NCI-H146 treated with DMSO at 0.1 percent for 48 hours (cell line): ENCODE results near the gene CEP85L.

Source experiments
- DNase-seq: peaks from one replicate; lab custom pipeline; 2025; ENCODE audit not compliant: unreplicated experiment; lab: John Stamatoyannopoulos, UW

The CEP85L gene

GRCh38 chr6:118504611-118505010, 146.8 kb downstream of the CEP85L start:
- DNase-seq: no peak

DNA sequence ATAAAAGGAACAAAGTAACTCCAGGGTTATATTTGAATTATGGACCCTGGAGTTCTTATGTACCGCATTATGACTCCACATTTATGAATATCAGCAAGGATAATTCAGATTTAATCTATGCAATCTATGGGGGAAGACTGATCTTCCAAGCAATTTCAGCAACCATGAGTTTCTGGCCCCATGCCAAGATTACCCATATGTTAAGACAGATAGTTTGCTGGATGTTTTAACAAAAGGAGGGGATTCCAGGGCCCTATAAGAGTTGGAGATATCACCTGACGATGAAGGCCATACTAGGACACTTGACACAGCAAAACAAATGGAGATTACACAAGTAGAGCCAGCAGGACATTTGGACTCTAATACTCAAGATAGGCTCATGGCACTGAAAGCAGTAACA, 149.2 kb downstream of the CEP85L start:
- DNase-seq: no peak

GRCh38 chr6:118501765-118502164, 149.6 kb downstream of the CEP85L start:
- DNase-seq: no peak

DNA sequence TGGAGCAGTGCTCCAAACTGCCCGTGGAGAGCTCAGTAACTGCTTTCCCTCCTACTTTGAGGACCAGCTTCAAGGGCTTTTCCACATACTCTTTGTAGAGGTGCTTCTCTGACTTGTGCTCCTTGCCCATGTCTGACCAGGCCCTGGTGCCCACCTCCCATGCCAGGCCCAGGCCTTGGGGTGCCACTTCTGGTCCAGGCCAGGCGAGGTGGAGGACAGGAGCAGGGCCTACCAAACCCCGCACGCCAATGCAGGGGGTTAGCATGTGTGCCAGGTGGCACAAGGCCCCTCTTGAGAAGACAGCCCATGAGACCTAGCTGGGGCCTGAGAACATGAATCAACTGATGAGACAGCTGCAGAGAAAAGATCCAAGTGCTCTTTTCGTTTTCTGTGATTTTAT, 150.3 kb downstream of the CEP85L start:
- no peak for DNase-seq

DNA sequence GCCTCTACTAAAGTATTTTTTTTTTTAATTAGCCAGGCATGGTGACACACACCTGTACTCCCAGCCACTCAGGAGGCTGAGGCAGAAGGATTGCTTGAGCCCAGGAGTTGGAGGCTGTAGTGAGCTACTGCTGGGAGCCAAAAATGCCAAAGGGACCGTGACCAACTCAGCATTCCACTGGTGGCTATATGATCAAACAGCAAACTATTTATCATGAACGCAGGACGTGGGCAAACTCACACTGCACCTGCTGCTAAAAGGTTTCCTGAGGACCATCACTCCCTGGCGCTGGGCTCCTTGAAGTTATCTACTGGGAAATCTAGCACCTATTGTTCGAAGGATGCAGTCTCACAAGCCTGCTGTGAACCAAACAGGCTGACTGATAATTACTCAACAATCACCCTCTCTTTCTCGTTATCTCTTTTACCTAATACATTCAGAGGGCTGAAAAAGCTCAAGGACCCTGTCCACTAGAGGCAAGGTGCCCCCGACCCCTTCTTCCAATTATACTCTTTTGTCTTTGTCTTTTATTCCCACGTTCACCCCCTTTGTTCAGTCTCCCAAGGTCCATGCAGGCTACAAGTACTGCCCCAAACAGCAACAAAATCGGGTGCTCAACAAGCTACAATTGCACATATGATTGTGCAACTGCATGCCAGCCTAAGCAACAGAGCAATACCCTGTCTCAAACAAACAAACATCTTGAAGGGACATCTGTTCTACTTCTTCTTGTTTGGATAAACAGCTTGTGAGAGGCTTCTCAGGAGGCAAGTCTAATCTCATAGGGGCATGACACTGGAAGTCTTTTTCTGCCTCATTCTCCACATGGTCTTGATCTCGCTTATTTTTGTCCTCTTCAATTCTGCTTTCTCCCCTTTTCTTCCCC, 151.0 kb downstream of the CEP85L start:
- DNase-seq: no peak

DNA sequence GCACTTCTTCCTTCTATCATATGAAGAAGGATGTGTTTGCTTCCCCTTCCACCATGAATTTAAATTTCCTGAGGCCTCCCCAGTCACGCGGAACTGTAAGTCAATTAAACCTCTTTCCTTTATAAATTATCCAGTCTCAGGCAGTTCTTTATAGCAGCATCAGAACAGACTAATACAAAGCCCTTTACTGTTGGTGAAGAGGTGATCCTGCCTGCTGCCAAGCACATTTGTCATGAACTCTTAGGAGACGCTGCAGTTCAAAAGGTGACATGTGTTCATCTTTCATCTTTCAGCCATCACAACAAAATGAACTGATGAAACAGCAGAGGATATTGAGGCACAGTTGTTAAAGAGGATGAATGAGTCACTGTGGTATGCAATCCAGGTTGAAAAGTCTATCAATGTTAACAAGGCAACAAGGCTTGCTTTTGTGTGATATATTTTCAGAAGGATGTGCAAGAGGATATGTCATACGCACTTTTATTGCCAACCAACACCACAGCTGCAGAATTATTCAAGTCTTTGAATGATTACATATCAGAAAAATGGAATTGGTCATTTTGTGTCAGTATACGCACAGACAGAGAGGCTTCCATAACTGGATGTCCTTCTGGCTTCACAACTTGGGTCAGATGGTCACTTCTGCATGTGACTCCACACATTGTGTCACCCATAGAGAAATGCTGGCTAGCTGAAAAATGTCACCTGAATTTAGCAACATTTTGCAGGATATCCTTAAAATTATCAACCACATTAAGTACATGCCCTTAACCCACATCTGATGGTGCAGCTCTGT, 155.7 kb downstream of the CEP85L start:
- DNase-seq: no peak

DNA sequence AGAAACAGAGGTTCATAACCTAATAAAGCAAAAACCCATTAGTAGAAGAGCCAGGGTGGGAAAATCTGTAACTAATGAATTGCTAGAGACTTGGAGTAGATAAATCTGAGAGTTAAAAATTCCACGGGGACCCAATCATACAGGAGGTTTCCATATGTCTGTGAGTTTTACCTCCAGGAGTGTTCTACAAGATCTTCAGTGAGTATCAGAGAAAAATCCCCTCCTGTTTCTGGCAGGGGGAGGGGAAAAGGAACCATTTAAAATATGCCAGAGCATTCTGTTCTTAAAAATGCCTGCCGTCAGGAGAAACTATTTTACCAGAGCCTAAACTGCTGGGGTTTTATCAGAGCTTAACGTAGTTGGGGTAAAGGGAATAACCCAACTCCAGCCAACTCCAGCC, 157.3 kb downstream of the CEP85L start:
- no peak for DNase-seq

DNA sequence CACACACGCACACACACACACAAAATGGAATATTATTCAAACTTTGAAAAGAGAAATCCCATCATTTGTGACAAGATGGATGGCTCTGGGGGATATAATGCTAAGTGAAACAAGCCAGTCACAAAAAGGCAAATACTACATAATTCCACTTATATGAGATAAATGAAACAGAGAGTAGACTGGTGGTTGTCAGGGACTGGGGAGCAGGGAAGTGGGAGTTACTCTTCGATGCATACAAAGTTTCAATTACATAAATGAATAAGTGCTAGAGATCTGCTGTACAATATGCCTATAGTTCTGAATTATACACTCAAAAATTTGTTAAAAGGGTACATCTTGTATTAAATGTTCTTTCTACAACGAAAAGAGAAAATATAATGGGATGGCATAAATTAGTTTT, 161.4 kb downstream of the CEP85L start:
- DNase-seq: no peak

GRCh38 chr6:118488631-118489030, 162.8 kb downstream of the CEP85L start:
- no peak for DNase-seq

GRCh38 chr6:118485601-118486550, 165.5 kb downstream of the CEP85L start:
- no peak for DNase-seq

GRCh38 chr6:118476551-118476950, 174.8 kb downstream of the CEP85L start:
- DNase-seq: no peak

DNA sequence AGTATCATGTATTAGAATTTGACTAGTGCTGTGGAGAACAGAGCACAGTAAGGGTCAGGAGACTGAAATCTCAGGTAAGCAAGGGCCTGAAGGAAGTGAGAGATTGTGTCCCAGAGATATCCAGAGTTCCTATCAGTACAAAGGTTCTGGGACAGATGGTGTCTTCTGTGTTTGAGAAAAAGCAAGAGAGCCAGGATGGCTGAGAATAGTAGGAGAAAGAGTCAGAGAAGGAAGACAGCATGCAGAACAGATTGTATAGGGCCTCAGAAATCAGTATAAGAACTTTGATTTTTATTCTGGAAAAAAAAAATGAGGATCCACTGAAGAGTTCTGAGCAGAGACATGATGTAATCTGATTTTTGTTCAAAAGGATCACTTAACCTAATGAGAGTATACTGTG, 178.1 kb downstream of the CEP85L start:
- no peak for DNase-seq

GRCh38 chr6:118469468-118469867, 181.9 kb downstream of the CEP85L start:
- no peak for DNase-seq

DNA sequence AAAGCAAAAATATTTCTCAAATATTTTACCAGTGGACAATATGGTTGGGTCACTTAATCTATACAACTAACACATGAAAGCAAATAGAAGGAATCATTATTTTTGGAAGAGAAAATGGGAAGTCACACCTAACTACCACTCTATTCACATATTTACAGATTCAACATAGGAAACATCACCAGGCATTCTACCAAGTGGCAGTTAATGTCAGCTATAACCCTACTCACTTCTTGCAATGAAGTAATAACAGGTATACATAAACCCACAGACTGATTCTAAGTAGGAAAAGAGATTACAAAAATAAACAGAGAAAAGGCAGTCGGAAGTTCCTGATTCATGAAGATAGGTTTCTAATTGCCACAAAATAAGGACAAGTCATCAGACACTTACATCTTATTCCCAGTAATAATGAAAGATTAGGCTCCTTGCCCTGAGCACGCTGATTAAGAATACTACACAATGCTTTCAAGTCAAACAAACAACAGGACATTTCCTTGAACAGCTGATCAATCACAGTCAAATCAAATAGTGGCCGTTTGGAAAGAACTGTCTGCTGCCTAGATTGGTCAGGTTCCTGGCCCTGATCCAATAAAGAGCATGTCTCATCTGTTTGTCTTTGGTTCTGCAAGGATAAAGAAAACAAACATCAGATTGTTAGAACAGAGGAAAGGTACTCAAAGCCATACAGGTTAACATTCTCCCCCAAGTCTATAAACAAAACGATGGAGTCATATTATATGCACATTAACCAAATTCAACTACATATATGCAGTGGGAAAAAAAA, 182.5 kb downstream of the CEP85L start:
- peak; percentile 77 for DNase-seq

- no peak for DNase-seq
Observed at GRCh38 chr6:118467181-118467580, 184.2 kb downstream of the CEP85L start.

GRCh38 chr6:118464620-118465019, 186.8 kb downstream of the CEP85L start:
- DNase-seq: no peak

DNA sequence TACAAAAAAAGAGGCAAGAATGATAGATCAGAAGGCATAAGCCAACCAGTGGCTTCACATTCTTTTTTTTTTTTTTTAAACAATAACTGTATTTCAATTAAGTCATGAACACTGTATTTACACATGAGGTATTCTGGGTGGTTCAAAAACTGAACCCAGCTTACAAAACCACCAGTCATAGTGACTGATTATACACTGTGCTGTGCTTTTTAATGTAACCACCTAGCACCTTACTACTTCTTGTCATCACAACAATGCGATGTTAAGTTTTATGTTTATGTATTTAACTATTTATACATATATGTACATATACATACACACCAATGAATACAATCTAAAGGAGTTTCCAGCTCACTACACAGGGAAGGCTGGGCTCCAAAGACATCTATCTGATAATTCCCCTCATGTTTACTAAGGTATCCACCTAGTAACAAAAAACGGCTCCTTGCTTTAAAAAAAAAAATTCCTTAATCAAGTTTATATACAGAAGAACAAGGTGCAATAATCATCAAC, 190.4 kb downstream of the CEP85L start:
- DNase-seq: no peak

DNA sequence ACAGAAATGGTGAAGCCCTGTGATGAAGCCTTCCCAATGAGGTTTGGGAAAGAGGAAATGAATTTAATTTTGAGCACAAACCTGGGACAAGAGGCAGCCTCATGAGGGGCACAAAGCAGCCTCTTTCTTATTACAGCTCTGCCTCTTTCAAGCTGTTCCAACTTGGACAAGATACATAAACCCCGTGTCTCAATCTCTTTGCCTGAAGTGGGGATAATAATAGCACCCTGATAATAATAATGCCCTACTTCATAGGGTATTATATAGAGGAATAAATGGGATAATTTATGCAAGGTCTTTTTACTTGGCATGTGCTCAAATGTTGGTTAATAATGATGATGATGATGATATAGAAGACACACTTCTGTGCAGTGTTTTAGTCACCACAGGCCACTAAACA, 194.4 kb downstream of the CEP85L start:
- no peak for DNase-seq

DNA sequence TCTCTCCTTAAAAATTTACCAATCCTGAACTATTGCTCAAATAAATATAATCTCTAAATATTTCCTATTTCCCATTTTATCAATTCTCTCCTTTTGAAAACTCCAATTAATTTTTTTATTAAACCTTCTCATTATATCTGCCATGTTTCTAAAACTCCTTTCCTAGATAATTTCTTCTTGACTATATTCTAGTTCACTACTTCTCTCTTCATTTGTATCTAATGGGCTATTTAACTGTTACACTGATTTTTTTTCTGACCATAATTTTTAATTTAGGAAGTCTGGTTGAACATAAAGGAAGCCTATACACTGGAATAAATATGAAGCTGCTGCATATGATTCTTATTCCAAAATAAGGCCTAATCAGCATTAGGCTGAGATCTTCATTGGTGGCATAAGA, 199.6 kb downstream of the CEP85L start:
- no peak for DNase-seq

DNA sequence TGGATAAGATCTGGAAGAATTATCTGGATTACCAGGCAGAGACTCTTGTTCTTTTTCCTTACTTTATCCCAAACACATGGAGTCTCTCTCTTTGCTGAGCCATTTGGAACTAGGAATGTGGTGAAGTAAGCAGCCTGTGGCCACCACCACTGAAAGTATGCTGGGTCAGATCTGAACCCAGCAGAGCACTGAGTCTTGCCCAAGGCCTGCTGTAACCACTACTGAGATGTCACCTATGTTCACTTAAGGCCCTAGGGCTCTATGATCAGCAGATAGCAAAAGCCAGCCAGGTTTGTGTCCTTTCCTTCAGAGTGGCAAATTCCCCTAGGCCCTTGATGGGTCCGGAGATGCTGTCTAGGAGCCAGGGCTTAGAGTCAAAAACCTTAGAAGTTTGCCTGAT, 206.6 kb downstream of the CEP85L start:
- DNase-seq: no peak
